HL-60 (cell line): ENCODE results near the gene HECW1.

ENCODE experiments used
- DNase-seq, 2 experiments: peaks; one replicate each; pipeline ENCODE4 v3.0.0-alpha.2; 2010 to 2020; ENCODE audit warnings: low read depth in 1 of 2, low spot score in 1 of 2
- H3K27ac ChIP-seq: fragments of 250-450 bp; sonication (Bioruptor Pico); replicated peaks from 2 replicates; pipeline ENCODE4 v1.5.1; 2020; ENCODE audit warnings: mild to moderate bottlenecking, moderate library complexity
- H3K27me3 ChIP-seq: fragments of 250-450 bp; sonication (Bioruptor Pico); 2 replicates; pipeline ENCODE4 v1.5.1; 2021; ENCODE audit warnings: mild to moderate bottlenecking, moderate library complexity; ENCODE audit not compliant: insufficient read depth, poor library complexity, severe bottlenecking
- H3K4me3 ChIP-seq: replicated peaks from 2 replicates; pipeline ENCODE4 v1.5.1; 2011; ENCODE audit warnings: mild to moderate bottlenecking, control low read depth, low read length; ENCODE audit not compliant: insufficient read depth
- GABPA ChIP-seq: IDR thresholded peaks from 2 replicates; pipeline ENCODE4 v1.6.1; 2012; ENCODE audit warnings: low read depth
- POLR2AphosphoS5 ChIP-seq: IDR thresholded peaks from 2 replicates; pipeline ENCODE4 v1.6.1; 2012; ENCODE audit warnings: low read depth
- REST ChIP-seq: IDR thresholded peaks from 2 replicates; pipeline ENCODE4 v1.6.1; 2012; ENCODE audit warnings: low read depth; ENCODE audit not compliant: insufficient replicate concordance
- SPI1 ChIP-seq: IDR thresholded peaks from 2 replicates; pipeline ENCODE4 v1.6.1; 2012; ENCODE audit warnings: low read depth, mild to moderate bottlenecking, borderline replicate concordance
- TF ChIP-seq, protein P1 (sequence below): IDR thresholded peaks from one replicate; pipeline ENCODE4 v1.5.1; 2011; ENCODE audit warnings: low read length, control low read depth, inconsistent platforms; ENCODE audit not compliant: insufficient read depth

Gene HECW1

DNA sequence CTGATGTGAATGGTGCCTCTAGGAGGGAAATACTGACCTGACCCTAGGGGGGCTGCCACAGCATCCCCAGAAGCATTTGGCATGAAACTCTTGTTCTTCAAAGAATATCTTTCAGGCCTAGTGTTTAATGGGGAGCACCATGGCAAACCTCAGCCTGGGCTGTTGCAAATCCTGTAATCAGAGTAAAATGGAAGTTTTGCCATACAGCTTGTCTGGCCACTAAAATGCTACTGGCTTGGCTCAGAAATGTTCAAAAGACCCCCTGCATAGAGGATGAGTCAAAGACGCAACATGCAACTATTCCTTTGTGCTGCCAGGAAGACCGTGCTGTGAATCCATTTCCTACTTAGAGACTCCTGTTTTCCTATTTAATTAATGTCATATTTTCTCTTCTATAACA is 26.7 kb downstream of the HECW1 start:
- no peak for DNase-seq
- no peak overlapping the region for H3K27ac ChIP-seq
- no peak overlapping the region for H3K4me3 ChIP-seq
- TF ChIP-seq SPI1 = no peak
- no peak for TF ChIP-seq REST
- TF ChIP-seq, protein P1, sequence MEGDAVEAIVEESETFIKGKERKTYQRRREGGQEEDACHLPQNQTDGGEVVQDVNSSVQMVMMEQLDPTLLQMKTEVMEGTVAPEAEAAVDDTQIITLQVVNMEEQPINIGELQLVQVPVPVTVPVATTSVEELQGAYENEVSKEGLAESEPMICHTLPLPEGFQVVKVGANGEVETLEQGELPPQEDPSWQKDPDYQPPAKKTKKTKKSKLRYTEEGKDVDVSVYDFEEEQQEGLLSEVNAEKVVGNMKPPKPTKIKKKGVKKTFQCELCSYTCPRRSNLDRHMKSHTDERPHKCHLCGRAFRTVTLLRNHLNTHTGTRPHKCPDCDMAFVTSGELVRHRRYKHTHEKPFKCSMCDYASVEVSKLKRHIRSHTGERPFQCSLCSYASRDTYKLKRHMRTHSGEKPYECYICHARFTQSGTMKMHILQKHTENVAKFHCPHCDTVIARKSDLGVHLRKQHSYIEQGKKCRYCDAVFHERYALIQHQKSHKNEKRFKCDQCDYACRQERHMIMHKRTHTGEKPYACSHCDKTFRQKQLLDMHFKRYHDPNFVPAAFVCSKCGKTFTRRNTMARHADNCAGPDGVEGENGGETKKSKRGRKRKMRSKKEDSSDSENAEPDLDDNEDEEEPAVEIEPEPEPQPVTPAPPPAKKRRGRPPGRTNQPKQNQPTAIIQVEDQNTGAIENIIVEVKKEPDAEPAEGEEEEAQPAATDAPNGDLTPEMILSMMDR = no peak
- TF ChIP-seq POLR2AphosphoS5 = no peak
- no peak for TF ChIP-seq GABPA
- no peaks in the 10 kb centered on the region for H3K27me3 ChIP-seq

DNA sequence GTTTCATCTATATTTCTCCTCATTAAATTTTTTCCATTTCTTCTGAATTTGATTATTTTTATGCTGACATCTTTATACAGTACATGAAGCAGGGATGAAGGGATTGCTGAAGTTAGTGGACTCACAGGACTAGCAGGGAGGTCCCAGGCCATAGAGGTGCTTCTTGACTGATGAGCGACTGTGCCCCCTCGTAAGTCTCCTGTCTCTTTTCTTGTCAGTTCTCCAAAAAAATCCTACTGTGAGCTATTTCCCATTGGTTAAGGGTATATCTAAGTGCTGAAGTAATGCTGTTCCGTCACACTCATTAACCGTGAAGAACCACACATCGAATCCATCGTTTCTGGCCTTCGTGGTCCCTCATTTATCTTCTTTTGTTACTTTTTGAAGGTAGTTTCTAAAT is 27.7 kb downstream of the HECW1 start:
- TF ChIP-seq REST (no peak), GABPA (no peak), SPI1 (no peak), POLR2AphosphoS5 (no peak)
- TF ChIP-seq, protein P1 = no peak
- Histone ChIP-seq H3K4me3 (no peak overlapping the region), H3K27me3 (no peaks in the 10 kb centered on the region), H3K27ac (no peak overlapping the region)
- no peak for DNase-seq

GRCh38 chr7:43141091-43141490 is 28.6 kb downstream of the HECW1 start:
- TF ChIP-seq POLR2AphosphoS5 = no peak
- no peak for TF ChIP-seq REST
- TF ChIP-seq, protein P1 = no peak
- no peak for TF ChIP-seq SPI1
- no peak for TF ChIP-seq GABPA
- Histone ChIP-seq H3K27me3 (no peaks in the 10 kb centered on the region), H3K4me3 (no peak overlapping the region), H3K27ac (no peak overlapping the region)
- no peak for DNase-seq
